Suprapubic skin (tissue), 4 donors: ENCODE data around the gene ATF5. TPM values are rescaled to one million over a fixed set of nuclear protein-coding genes. Genes with fewer than 3 reads are reported as not detected.
"Not testable (repeated sequence)": the region's sequence is repeated elsewhere in the genome, so short reads cannot be mapped to it uniquely, and the experiment has no call there.

Experiments used
- DNase-seq, 2 donors: peaks; one replicate each; pipeline ENCODE4 v3.0.0-alpha.2; 2019; ENCODE audit warnings: low spot score in 2 of 2
- H3K27ac ChIP-seq: fragments of 200-600 bp; sonication (generic); one replicate; pipeline ENCODE4 v1.5.1; 2019
- H3K27me3 ChIP-seq: fragments of 200-600 bp; sonication (generic); one replicate; pipeline ENCODE4 v1.5.1; 2019
- H3K36me3 ChIP-seq: fragments of 200-600 bp; sonication (generic); one replicate; pipeline ENCODE4 v1.5.1; 2019
- H3K4me1 ChIP-seq: fragments of 200-600 bp; sonication (generic); one replicate; pipeline ENCODE4 v1.5.1; 2019
- H3K4me3 ChIP-seq: fragments of 200-600 bp; sonication (generic); one replicate; pipeline ENCODE4 v1.5.1; 2019; ENCODE audit warnings: mild to moderate bottlenecking
- H3K9me3 ChIP-seq: fragments of 200-600 bp; sonication (generic); one replicate; pipeline ENCODE4 v1.5.1; 2019
- CTCF ChIP-seq, 2 donors: fragments of 200-600 bp in 1 of 2; fragments of 450-650 bp in 1 of 2; sonication (generic) in 1 of 2; IDR thresholded peaks; one replicate each; pipeline ENCODE4 v1.5.1; 2016 to 2019; ENCODE audit warnings: antibody characterized with exemption in 2 of 2, mild to moderate bottlenecking in 1 of 2, moderate library complexity in 1 of 2
- EP300 ChIP-seq: sonication (generic); formaldehyde crosslinking; IDR thresholded peaks from one replicate; pipeline ENCODE4 v1.6.1; 2017; ENCODE audit warnings: antibody characterized with exemption
- POLR2A ChIP-seq, 2 donors: fragments of 450-650 bp; IDR thresholded peaks; one replicate each; pipeline ENCODE4 v1.6.1; 2017; ENCODE audit warnings: antibody characterized with exemption in 2 of 2, mild to moderate bottlenecking in 2 of 2, moderate library complexity in 2 of 2
- POLR2AphosphoS5 ChIP-seq, 3 donors: sonication (generic); formaldehyde crosslinking; IDR thresholded peaks; one replicate each; pipeline ENCODE4 v1.6.1; 2017; ENCODE audit warnings: antibody characterized with exemption in 3 of 3
- WGBS: methylation state at CpG from one replicate; pipeline ENCODE4 v1.1.5; 2018; 5-methylcytosine and 5-hydroxymethylcytosine counted together
- total RNA-seq, 4 donors: library from RNA; depleted of rRNA; stranded (reverse); fragments of >200 nt; gene quantifications; one replicate each; pipeline ENCODE4 v1.1.0, GENCODE V29; 2016

The ATF5 gene
- total RNA-seq, 4 donors from 2014 or later, result 4.5 to 9.1 (median 6.7) TPM

GRCh38 chr19:49968279-49968922, 39.4 kb downstream of the ATF5 start:
- Histone ChIP-seq H3K36me3 (no peaks in the 10 kb centered on the region), H3K4me1 (no peaks in the 10 kb centered on the region), H3K4me3 (no peak overlapping the region), H3K27me3 (peaks cover 18% of the 10 kb centered on the region), H3K9me3 (no peaks in the 10 kb centered on the region), H3K27ac (no peak overlapping the region)
- WGBS, result 72% methylated on average over 5 of the region's 5 CpGs
- no peak for DNase-seq
- TF ChIP-seq EP300 (no peak), POLR2A (IDR thresholded peaks at IDR 0.05) (no peak)

GRCh38 chr19:49969355-49969754, 40.4 kb downstream of the ATF5 start:
- not testable (repeated sequence) for H3K27ac ChIP-seq, H3K36me3 ChIP-seq, H3K9me3 ChIP-seq, H3K4me3 ChIP-seq, DNase-seq, H3K4me1 ChIP-seq
- peaks cover 18% of the 10 kb centered on the region for H3K27me3 ChIP-seq
- 20% methylated on average over 1 of the region's 9 CpGs for WGBS

- Histone ChIP-seq H3K9me3 (no peaks in the 10 kb centered on the region), H3K4me3 (no peak overlapping the region), H3K36me3 (peaks cover 18% of the 10 kb centered on the region), H3K27ac (no peak overlapping the region), H3K4me1 (no peaks in the 10 kb centered on the region), H3K27me3 (peaks cover 16% of the 10 kb centered on the region)
- WGBS, result 60% methylated on average over 2 of the region's 12 CpGs
- TF ChIP-seq CTCF (IDR thresholded peaks at IDR 0.05) (no peak), POLR2A (IDR thresholded peaks at IDR 0.05) (no peak), EP300 (no peak), POLR2AphosphoS5 (IDR thresholded peaks at IDR 0.05) (no peak)
- DNase-seq, result no peak
These were observed 43.0 kb downstream of the ATF5 start for GRCh38 chr19:49971991-49972411.

GRCh38 chr19:49972841-49973240, 43.8 kb downstream of the ATF5 start:
- H3K9me3 ChIP-seq, result no peaks in the 10 kb centered on the region
- peaks cover 27% of the 10 kb centered on the region for H3K36me3 ChIP-seq
- H3K4me1 ChIP-seq, result no peaks in the 10 kb centered on the region
- no peak for TF ChIP-seq EP300
- no peak for TF ChIP-seq POLR2AphosphoS5 (IDR thresholded peaks at IDR 0.05)
- no peak for TF ChIP-seq POLR2A (IDR thresholded peaks at IDR 0.05)
- no peak for TF ChIP-seq CTCF (IDR thresholded peaks at IDR 0.05)
- no peak overlapping the region for H3K27ac ChIP-seq
- WGBS, result 89% methylated on average over 6 of the region's 6 CpGs
- H3K27me3 ChIP-seq, result peaks cover 16% of the 10 kb centered on the region
- H3K4me3 ChIP-seq, result no peak overlapping the region
- DNase-seq, result no peak

- no peaks in the 10 kb centered on the region for H3K4me1 ChIP-seq
- DNase-seq, result no peak
- no peaks in the 10 kb centered on the region for H3K9me3 ChIP-seq
- peaks cover 8% of the 10 kb centered on the region for H3K27me3 ChIP-seq
- peaks cover 38% of the 10 kb centered on the region for H3K36me3 ChIP-seq
- no peak overlapping the region for H3K27ac ChIP-seq
- TF ChIP-seq POLR2A (IDR thresholded peaks at IDR 0.05) (no peak), CTCF (IDR thresholded peaks at IDR 0.05) (no peak), POLR2AphosphoS5 (IDR thresholded peaks at IDR 0.05) (no peak), EP300 (no peak)
- H3K4me3 ChIP-seq, result no peak overlapping the region
- WGBS, result 88% methylated on average over 18 of the region's 18 CpGs
These were observed 45.0 kb downstream of the ATF5 start for GRCh38 chr19:49973987-49974386.

- Histone ChIP-seq H3K27me3 (peaks cover 4% of the 10 kb centered on the region), H3K27ac (no peak overlapping the region), H3K36me3 (peaks cover 46% of the 10 kb centered on the region), H3K4me1 (no peaks in the 10 kb centered on the region), H3K9me3 (no peaks in the 10 kb centered on the region), H3K4me3 (no peak overlapping the region)
- DNase-seq, result no peak
- 86% methylated on average over 5 of the region's 7 CpGs for WGBS
- TF ChIP-seq EP300 (no peak), POLR2AphosphoS5 (IDR thresholded peaks at IDR 0.05) (no peak)
These were observed 46.0 kb downstream of the ATF5 start for GRCh38 chr19:49975051-49975450.

GRCh38 chr19:49976496-49976895, 47.5 kb downstream of the ATF5 start:
- Histone ChIP-seq H3K4me3 (no peak overlapping the region), H3K9me3 (no peaks in the 10 kb centered on the region), H3K36me3 (peaks cover 60% of the 10 kb centered on the region), H3K27me3 (peaks cover 4% of the 10 kb centered on the region), H3K27ac (no peak overlapping the region), H3K4me1 (no peaks in the 10 kb centered on the region)
- DNase-seq, result no peak
- 83% methylated on average over 3 of the region's 3 CpGs for WGBS
- TF ChIP-seq POLR2AphosphoS5 (IDR thresholded peaks at IDR 0.05) (no peak), POLR2A (IDR thresholded peaks at IDR 0.05) (no peak)
